PFSK-1 (cell line): ENCODE results near the gene KIF6.

Experiments used
- FOXP2 ChIP-seq: optimal IDR thresholded peaks from 2 replicates; pipeline ENCODE3; 2011; ENCODE audit warnings: borderline replicate concordance, control low read depth, inconsistent platforms; ENCODE audit not compliant: insufficient read depth; ENCODE audit errors: extremely low read length, extremely low read depth
- POLR2AphosphoS5 ChIP-seq: IDR thresholded peaks from 2 replicates; pipeline ENCODE4 v1.6.1; 2012; ENCODE audit warnings: low read depth, mild to moderate bottlenecking, control low read depth, low read length, moderate library complexity
- SIN3A ChIP-seq: IDR thresholded peaks from 2 replicates; pipeline ENCODE4 v1.6.1; 2012; ENCODE audit warnings: mild to moderate bottlenecking, low read length, moderate library complexity, borderline replicate concordance; ENCODE audit not compliant: insufficient read depth
- TAF1 ChIP-seq: IDR thresholded peaks from 2 replicates; pipeline ENCODE4 v1.6.1; 2012; ENCODE audit warnings: low read length, control low read depth, borderline replicate concordance; ENCODE audit not compliant: insufficient read depth
- TF ChIP-seq, protein P1 (sequence below), 2 experiments: IDR thresholded peaks; 2 replicates each; pipeline versions ENCODE4 v1.6.1 to v1.8.0; 2011 to 2012; ENCODE audit warnings: low read depth in 2 of 2, low read length in 2 of 2, control low read depth in 1 of 2, inconsistent platforms in 1 of 2, mild to moderate bottlenecking in 1 of 2, moderate library complexity in 1 of 2; ENCODE audit not compliant: insufficient read depth in 1 of 2

The KIF6 gene

DNA sequence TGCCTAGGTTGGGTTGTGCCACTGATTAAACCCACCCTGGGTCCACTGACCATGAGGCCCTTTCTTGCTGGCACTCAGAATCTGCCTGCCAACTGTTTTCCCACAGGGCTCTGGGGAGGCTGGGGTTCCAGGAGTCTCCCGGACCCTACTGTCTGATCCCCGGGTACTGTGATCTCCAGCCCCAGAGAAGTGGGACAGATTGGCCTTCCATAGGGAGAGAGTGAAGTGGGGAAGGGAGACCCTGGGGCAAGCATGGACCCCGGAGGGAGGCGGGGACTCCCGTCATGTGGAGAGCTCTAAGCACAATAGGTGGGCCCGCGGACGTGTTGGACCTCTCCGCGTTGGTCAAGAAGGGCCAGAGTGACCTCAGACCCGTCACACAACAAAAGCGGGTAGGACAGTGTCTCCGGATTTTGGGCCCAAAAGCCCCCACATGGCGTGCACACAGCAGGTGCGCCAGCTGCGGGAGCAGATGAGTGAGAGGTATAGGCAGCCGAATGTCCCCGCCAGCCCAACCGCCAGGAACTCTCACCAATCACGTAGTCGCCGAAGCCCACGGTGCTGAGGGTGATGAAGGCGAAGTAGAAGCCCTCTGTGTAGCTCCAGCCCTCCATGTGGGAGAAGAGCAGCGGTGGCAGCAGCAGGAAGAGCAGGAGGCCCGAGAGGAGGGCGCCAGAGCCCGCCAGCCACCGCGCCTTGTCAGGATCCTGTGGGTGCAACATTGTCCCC is 421.6 kb downstream of the KIF6 start:
- TF ChIP-seq, protein P1, sequence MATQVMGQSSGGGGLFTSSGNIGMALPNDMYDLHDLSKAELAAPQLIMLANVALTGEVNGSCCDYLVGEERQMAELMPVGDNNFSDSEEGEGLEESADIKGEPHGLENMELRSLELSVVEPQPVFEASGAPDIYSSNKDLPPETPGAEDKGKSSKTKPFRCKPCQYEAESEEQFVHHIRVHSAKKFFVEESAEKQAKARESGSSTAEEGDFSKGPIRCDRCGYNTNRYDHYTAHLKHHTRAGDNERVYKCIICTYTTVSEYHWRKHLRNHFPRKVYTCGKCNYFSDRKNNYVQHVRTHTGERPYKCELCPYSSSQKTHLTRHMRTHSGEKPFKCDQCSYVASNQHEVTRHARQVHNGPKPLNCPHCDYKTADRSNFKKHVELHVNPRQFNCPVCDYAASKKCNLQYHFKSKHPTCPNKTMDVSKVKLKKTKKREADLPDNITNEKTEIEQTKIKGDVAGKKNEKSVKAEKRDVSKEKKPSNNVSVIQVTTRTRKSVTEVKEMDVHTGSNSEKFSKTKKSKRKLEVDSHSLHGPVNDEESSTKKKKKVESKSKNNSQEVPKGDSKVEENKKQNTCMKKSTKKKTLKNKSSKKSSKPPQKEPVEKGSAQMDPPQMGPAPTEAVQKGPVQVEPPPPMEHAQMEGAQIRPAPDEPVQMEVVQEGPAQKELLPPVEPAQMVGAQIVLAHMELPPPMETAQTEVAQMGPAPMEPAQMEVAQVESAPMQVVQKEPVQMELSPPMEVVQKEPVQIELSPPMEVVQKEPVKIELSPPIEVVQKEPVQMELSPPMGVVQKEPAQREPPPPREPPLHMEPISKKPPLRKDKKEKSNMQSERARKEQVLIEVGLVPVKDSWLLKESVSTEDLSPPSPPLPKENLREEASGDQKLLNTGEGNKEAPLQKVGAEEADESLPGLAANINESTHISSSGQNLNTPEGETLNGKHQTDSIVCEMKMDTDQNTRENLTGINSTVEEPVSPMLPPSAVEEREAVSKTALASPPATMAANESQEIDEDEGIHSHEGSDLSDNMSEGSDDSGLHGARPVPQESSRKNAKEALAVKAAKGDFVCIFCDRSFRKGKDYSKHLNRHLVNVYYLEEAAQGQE (IDR thresholded peaks at IDR 0.05; ENCODE audit: insufficient read depth in 1 of 2, low read depth in 2 of 2, low read length in 2 of 2): no peak
- TF ChIP-seq FOXP2: no peak

DNA sequence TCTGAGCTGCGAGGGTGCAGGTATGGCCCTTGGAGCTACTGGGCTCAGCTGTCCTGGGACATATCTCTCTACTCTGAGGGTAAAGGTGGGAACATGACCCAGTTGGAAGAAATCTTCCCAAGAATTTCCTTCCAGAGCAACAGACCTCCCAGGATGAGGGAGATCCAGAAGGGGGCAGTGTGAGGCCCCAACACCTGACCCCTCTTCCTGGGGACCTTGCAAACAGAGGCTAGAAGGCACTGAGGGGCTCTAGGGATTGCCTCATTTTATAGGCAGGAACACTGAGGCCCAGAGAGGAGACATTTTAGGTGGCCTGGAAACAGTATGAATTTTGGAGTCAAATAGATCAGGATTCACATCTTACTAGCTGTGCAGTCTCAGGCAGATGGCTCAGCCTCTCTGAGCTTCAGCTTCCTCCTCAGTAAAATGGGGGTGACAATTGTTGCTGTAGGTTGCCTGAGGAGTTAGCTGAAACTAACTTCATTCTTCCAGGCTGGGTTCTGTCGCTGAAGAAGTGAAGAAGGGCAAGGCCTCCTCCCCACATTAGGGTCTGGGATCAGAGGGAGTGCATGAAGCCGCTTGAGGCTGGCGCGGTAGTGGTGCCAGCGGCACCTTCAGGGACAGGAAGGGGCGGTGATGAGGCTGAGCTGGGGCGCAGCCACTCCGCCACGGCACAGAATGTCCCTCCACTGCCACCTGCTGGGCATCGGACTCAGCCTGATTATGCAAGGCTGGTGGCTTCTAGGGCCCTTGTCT is 422.4 kb downstream of the KIF6 start:
- no peak for TF ChIP-seq POLR2AphosphoS5
- no peak for TF ChIP-seq TAF1
- no peak for TF ChIP-seq SIN3A
- TF ChIP-seq, protein P1 (IDR thresholded peaks at IDR 0.05; ENCODE audit: insufficient read depth in 1 of 2, low read depth in 2 of 2, low read length in 2 of 2): no peak
- TF ChIP-seq FOXP2: no peak

DNA sequence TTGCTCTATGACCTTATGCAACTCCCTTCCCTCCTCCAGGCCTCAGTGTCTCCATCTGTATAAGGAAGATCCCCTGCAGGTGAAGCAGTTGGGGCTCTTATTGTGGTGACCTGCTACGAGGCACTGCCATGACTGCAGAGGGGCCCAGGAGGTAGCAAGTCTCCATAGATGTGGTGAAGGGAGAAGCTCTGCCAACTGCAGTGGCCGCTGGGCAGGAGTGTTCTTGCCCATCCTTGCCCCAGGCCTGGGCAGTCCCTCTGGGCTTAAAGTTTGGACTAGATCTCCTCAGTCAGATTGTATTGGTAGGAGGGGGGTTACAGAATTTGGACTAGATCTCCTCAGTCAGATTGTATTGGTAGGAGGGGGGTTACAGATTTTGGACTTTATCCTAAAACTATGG is 423.2 kb downstream of the KIF6 start:
- TF ChIP-seq SIN3A: no peak
- TF ChIP-seq FOXP2: no peak
- TF ChIP-seq POLR2AphosphoS5: no peak
- TF ChIP-seq TAF1: no peak
- TF ChIP-seq, protein P1 (IDR thresholded peaks at IDR 0.05; ENCODE audit: insufficient read depth in 1 of 2, low read depth in 2 of 2, low read length in 2 of 2): no peak

DNA sequence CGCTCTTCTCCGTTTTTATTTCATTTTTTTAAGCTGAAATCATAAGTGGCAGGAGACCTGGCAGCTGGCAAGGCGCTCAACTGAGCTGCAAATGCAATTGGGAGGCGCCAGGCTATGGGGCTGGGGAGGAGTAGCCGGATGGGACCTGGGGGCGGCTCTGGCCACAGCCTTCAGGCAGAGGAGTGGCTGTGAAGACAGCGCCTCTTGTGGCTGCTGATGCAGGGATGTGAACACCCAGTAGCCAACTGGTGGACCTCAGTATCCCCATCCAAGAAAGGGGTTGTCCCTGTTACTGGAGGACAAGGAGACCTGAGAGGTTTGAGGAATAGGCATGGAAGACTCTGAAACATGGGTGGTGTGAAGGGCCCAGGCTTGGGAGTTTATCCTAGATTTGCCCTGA is 423.6 kb downstream of the KIF6 start:
- TF ChIP-seq SIN3A (no peak), TAF1 (no peak), POLR2AphosphoS5 (no peak), FOXP2 (no peak)
- TF ChIP-seq, protein P1 (IDR thresholded peaks at IDR 0.05; ENCODE audit: insufficient read depth in 1 of 2, low read depth in 2 of 2, low read length in 2 of 2): no peak
